A549 (cell line): ENCODE data around the gene PLCH2. TPM values are rescaled to one million over a fixed set of nuclear protein-coding genes. Genes with fewer than 3 reads are reported as not detected.

Experiments
- ATAC-seq, 2 experiments: fragments of 200-7000 bp in 1 of 2; fragments of >200 bp in 1 of 2; cut with Nextera tagmentation in 1 of 2; cut with Tn5 transposase in 1 of 2; 3 replicates each; pipeline versions ENCODE4 v1.8.0 to v1.9.1; 2018 to 2020; ENCODE audit warnings: mild to moderate bottlenecking in 1 of 2, moderate library complexity in 1 of 2
- CTCF ChIA-PET: fragments of 300-600 bp; sonication (Branson Sonifier 250); formaldehyde crosslinking; extraction: SDS; loops from one replicate; lab custom pipeline; 2021; ENCODE audit warnings: antibody characterized with exemption, inconsistent platforms; lab: Yijun Ruan, JAX
- POLR2A ChIA-PET: fragments of 350-600 bp; formaldehyde crosslinking; extraction: SDS; loops from one replicate; lab custom pipeline; 2021; ENCODE audit warnings: antibody characterized with exemption, inconsistent platforms; lab: Yijun Ruan, JAX
- DNase-seq, 2 experiments: peaks; one replicate each; pipeline versions ENCODE4 v3.0.0 to v3.0.0-alpha.2; 2011 to 2016; ENCODE audit warnings: low read depth in 1 of 2, low spot score in 1 of 2
- FAIRE-seq: peaks from 2 replicates; lab custom pipeline; 2011; peaks lifted over from hg19 to GRCh38; lab: Jason Lieb, UNC
- H3K27ac ChIP-seq, 2 experiments: fragments of >200 bp; sonication (Bioruptor Twin); formaldehyde crosslinking; 3 replicates each; pipeline ENCODE4 v1.5.1; 2016 to 2017
- H3K4me1 ChIP-seq: fragments of >200 bp; sonication (Bioruptor Twin); formaldehyde crosslinking; 3 replicates; pipeline ENCODE4 v1.6.1; 2016
- H3K4me2 ChIP-seq: fragments of >200 bp; sonication (Bioruptor Twin); formaldehyde crosslinking; 3 replicates; pipeline ENCODE4 v1.6.1; 2016
- H3K4me3 ChIP-seq: fragments of >200 bp; sonication (Bioruptor Twin); formaldehyde crosslinking; 3 replicates; pipeline ENCODE4 v1.5.1; 2016
- H3K9me3 ChIP-seq: fragments of >200 bp; sonication (Bioruptor Twin); formaldehyde crosslinking; 3 replicates; pipeline ENCODE4 v1.6.1; 2016
- CBX2 ChIP-seq: fragments of 200-600 bp; sonication (generic); IDR thresholded peaks from 2 replicates; pipeline ENCODE4 v1.6.1; 2016; ENCODE audit warnings: low read depth, mild to moderate bottlenecking, borderline replicate concordance
- CBX8 ChIP-seq: fragments of 200-600 bp; sonication (generic); IDR thresholded peaks from 2 replicates; pipeline ENCODE4 v1.6.1; 2016
- CHD2 ChIP-seq: fragments of 150-350 bp; IDR thresholded peaks from 2 replicates; pipeline ENCODE4 v1.6.1; 2014; ENCODE audit warnings: low read length; ENCODE audit not compliant: partially characterized antibody
- EHF ChIP-seq: fragments of 250-450 bp; sonication (Bioruptor Pico); IDR thresholded peaks from 2 replicates; pipeline ENCODE4 v1.5.0; 2020; ENCODE audit warnings: mild to moderate bottlenecking
- FOSB ChIP-seq: fragments of 250-450 bp; sonication (Bioruptor Pico); IDR thresholded peaks from 2 replicates; pipeline ENCODE4 v1.5.0; 2020; ENCODE audit warnings: mild to moderate bottlenecking, moderate library complexity
- GATA3 ChIP-seq: IDR thresholded peaks from 2 replicates; pipeline ENCODE4 v1.6.1; 2012; ENCODE audit warnings: borderline replicate concordance
- HDAC2 ChIP-seq: fragments of 200-600 bp; sonication (generic); IDR thresholded peaks from 2 replicates; pipeline ENCODE4 v1.6.1; 2016
- HEYL ChIP-seq: fragments of 250-450 bp; sonication (Bioruptor Pico); IDR thresholded peaks from 2 replicates; pipeline ENCODE4 v1.8.0; 2021; ENCODE audit warnings: mild to moderate bottlenecking, moderate library complexity
- POLR2AphosphoS2 ChIP-seq: conservative IDR thresholded peaks from 2 replicates; pipeline ENCODE4 v1.6.1; 2012; ENCODE audit warnings: low read length, improper control_type of control experiment, inconsistent platforms
- RAD21 ChIP-seq, 2 experiments: fragments of >200 bp in 1 of 2; sonication (Bioruptor Twin) in 1 of 2; formaldehyde crosslinking in 1 of 2; IDR thresholded peaks in 1 of 2; conservative IDR thresholded peaks in 1 of 2; 2 replicates in 1 of 2; 3 replicates in 1 of 2; pipeline ENCODE4 v1.6.1; 2012 to 2018; ENCODE audit warnings: inconsistent platforms in 1 of 2
- RCOR1 ChIP-seq: fragments of 150-350 bp; IDR thresholded peaks from 2 replicates; pipeline ENCODE4 v1.6.1; 2014; ENCODE audit warnings: antibody characterized with exemption, low read length, low read depth
- RNF2 ChIP-seq: fragments of 200-600 bp; sonication (generic); IDR thresholded peaks from 2 replicates; pipeline ENCODE4 v1.6.1; 2016; ENCODE audit warnings: low read depth, mild to moderate bottlenecking, antibody characterized with exemption, moderate library complexity, borderline replicate concordance
- SREBF2 ChIP-seq: fragments of 450-650 bp; IDR thresholded peaks from 2 replicates; pipeline ENCODE4 v1.6.1; 2014; ENCODE audit warnings: mild to moderate bottlenecking, moderate library complexity
- TFCP2L1 ChIP-seq: fragments of 250-450 bp; sonication (Bioruptor Pico); IDR thresholded peaks from 2 replicates; pipeline ENCODE4 v1.5.0; 2021; ENCODE audit warnings: mild to moderate bottlenecking
- ZC3H11A ChIP-seq: fragments of 450-650 bp; IDR thresholded peaks from 2 replicates; pipeline ENCODE4 v1.6.1; 2014; ENCODE audit warnings: antibody characterized with exemption, mild to moderate bottlenecking
- WGBS: methylation state at CpG from one replicate; pipeline ENCODE4 v1.1.6; 2017; ENCODE audit errors: missing lambda C conversion rate; 5-methylcytosine and 5-hydroxymethylcytosine counted together
- polyA plus RNA-seq, 4 experiments: library from polyadenylated mRNA; depleted of rRNA in 3 of 4; stranded (reverse); fragments of >200 nt; fragmentation: RNase III in 1 of 4; extraction: RNeasy Plus Mini Kit Qiagen cat#74134 plus additional on column Dnase treatment in 1 of 4; gene quantifications; 2 replicates in 3 of 4; 3 replicates in 1 of 4; pipeline ENCODE4 v1.2.3, GENCODE V29; 2011 to 2017
- TF ChIP-seq, protein P1 (sequence below): IDR thresholded peaks from 2 replicates; pipeline ENCODE4 v1.6.1; 2012; ENCODE audit warnings: low read depth, borderline replicate concordance
- TF ChIP-seq, protein P2 (sequence below): fragments of 150-350 bp; IDR thresholded peaks from 2 replicates; pipeline ENCODE4 v1.6.1; 2014; ENCODE audit warnings: low read depth, mild to moderate bottlenecking, low read length
- TF ChIP-seq, protein P3 (sequence below): fragments of >200 bp; sonication (Bioruptor Twin); formaldehyde crosslinking; IDR thresholded peaks from 2 replicates; pipeline ENCODE4 v1.6.1; 2016

The PLCH2 gene
- polyA plus RNA-seq, 2 of the 4 experiments (the other 2 are of a cell fraction) = 0.10 to 0.18 TPM

DNA sequence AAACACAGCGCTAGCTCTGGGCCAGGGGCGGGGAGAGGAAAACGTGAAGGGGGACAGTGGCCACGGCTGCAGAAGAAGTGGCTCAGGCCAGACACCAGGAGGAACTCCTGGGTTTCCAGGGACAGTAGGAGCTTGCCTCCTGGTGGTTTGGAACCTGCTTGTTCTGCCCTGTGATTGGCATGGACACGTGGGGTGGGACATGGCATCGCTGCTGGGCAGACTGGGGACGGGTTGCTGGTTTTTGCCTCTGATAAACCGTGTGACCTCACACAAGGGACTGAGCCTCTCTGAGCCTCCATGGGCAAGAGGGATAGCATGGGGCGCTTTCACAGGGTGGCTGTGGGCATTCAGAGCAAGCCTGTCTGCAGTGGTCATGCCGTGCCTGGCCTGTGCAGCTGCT lies 7.5 kb upstream of the PLCH2 start:
- 35% methylated on average over 8 of the region's 10 CpGs for WGBS
- H3K4me3 ChIP-seq = no peak overlapping the region
- no peak for FAIRE-seq
- peak in 1 of 2 experiments; percentile 37 for DNase-seq
- H3K9me3 ChIP-seq = no peaks in the 10 kb centered on the region
- TF ChIP-seq HDAC2 = no peak
- peak in 1 of 2 experiments; percentile 26; a peak in 1 of 5 replicates for TF ChIP-seq RAD21 (conservative IDR thresholded peaks at IDR 0.05 in 1 of 2, IDR thresholded peaks at IDR 0.05 in 1 of 2)
- TF ChIP-seq, protein P1, sequence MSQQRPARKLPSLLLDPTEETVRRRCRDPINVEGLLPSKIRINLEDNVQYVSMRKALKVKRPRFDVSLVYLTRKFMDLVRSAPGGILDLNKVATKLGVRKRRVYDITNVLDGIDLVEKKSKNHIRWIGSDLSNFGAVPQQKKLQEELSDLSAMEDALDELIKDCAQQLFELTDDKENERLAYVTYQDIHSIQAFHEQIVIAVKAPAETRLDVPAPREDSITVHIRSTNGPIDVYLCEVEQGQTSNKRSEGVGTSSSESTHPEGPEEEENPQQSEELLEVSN = no peak
- ChIA-PET POLR2A (no interaction called here), CTCF (interaction anchor here (1.0 to 4.6 kb wide), 6 partner anchors 8 to 58 kb away, joined by 3 to 27 read pairs (median 4); no protein-coding TSS in a partner anchor)
- peaks cover 8% of the 10 kb centered on the region; the same call in 2 of the 3 replicates for H3K4me1 ChIP-seq
- H3K27ac ChIP-seq = no peak overlapping the region
- no peak overlapping the region for H3K4me2 ChIP-seq
- peak; percentile 14 to 43; a peak in 3 of 6 replicates for ATAC-seq

DNA sequence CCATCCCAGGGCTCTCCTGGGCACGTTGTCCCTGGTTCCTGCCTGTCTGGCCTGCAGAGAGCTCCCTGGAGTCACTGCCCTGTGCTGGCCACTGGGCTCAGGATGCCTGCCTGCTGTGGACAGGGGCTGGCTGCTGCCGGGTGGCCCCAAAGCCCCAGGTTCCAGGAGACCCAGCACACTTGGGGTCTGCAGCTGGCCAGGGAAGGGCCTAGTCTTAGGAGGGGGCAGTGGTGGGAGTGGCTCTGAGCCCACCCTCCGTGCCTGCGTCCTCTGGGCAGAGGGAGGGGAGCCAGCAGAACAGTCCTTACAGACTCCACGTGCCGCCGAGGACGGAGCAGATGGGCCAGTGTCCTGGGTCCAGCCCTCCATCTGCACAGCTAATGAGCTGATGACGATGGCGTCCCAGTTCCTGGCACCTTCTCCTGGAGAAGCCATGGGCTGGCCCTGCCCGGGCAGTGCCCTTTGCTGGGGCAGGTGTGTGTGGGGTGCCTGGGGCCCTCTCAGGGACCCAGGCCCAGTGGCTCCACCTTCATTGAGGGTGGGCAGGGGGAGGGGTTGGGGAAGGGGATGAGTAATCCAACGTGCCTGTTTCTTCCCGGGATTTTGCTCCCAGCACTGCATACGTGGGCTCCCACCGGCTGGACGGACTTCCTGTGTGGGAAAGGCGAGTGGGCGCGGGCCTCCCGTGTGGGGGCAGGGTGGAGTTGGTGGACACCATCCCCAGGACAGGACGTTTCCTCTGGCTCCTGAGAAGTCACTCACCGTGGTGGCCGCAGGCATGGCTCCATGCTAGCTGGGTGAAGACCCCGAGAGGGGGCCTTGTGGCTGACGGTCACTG lies 6.8 kb upstream of the PLCH2 start:
- ATAC-seq = peak; percentile 10 to 30; a peak in 4 of 6 replicates
- TF ChIP-seq SREBF2 (no peak), HEYL (no peak), CHD2 (no peak)
- WGBS = 68% methylated on average over 12 of the region's 25 CpGs

DNA sequence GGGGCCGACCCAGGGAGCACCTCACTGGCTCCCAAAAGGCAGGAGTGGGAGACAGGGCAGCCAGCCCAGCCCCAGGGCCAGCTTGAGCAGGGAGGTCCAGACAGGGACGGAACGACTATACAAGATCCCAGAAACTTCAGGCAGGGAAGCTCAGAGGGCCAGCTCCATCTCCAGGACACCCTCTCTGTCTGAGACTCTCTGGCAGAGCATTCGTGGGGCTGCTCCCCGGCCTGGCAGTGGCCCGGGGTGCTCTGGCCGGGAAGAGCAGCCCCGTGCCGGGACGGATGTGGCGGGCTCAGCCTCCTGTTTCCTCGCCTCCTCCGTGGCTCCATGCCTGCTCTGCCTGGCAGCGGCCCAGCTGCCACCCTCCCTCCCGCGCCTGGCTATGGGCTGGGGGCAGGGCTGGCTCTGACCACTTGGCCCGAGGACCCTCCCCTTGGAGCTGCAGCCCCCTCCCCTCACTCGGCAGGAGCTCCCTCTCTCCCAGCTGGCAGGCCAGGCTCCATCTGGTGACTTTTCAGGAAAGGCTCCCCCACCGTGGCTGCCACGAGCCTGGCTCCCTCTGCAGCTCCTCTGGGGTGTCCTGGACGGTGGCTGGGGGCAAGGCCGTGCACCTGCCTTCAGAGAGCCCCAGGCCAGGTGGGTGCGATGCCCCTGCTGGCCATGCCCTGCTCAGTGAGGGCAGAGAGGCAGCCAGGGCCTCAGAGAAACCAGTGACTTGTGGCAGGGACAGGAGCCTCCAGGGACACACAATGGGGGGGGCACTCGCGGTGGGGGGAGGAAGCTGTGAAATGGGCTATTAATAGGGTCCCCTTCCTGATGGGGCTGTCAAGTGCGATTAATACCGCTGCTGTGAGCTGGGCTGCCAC lies 5.6 kb upstream of the PLCH2 start:
- DNase-seq = no peak
- Histone ChIP-seq H3K27ac (no peak overlapping the region), H3K9me3 (no peaks in the 10 kb centered on the region), H3K4me2 (no peak overlapping the region), H3K4me1 (peaks cover 8% of the 10 kb centered on the region; the same call in 2 of the 3 replicates), H3K4me3 (no peak overlapping the region)
- WGBS = 64% methylated on average over 9 of the region's 27 CpGs
- TF ChIP-seq TFCP2L1 (CRISPR knock-in tag) (no peak), RNF2 (no peak), CBX8 (no peak), CBX2 (no peak)
- TF ChIP-seq, protein P2, sequence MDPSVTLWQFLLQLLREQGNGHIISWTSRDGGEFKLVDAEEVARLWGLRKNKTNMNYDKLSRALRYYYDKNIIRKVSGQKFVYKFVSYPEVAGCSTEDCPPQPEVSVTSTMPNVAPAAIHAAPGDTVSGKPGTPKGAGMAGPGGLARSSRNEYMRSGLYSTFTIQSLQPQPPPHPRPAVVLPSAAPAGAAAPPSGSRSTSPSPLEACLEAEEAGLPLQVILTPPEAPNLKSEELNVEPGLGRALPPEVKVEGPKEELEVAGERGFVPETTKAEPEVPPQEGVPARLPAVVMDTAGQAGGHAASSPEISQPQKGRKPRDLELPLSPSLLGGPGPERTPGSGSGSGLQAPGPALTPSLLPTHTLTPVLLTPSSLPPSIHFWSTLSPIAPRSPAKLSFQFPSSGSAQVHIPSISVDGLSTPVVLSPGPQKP = no peak
- peak; percentile 5; a peak in 1 of 6 replicates for ATAC-seq
- ChIA-PET POLR2A (no interaction called here), CTCF (interaction anchor here (0.8 to 4.6 kb wide), 5 partner anchors 10 to 77 kb away, joined by 3 to 27 read pairs (median 3); no protein-coding TSS in a partner anchor)
- no peak for FAIRE-seq

More for the DNA sequence above, 6.8 kb upstream of the PLCH2 start:
- Histone ChIP-seq H3K4me2 (no peak overlapping the region), H3K4me3 (no peak overlapping the region), H3K9me3 (no peaks in the 10 kb centered on the region), H3K27ac (no peak overlapping the region), H3K4me1 (peaks cover 8% of the 10 kb centered on the region; the same call in 2 of the 3 replicates)
- no peak for DNase-seq
- no peak for FAIRE-seq
- POLR2A ChIA-PET = no interaction called here
- CTCF ChIA-PET = interaction anchor here (0.8 to 4.6 kb wide), 6 partner anchors 9 to 59 kb away, joined by 3 to 27 read pairs (median 4); no protein-coding TSS in a partner anchor

DNA sequence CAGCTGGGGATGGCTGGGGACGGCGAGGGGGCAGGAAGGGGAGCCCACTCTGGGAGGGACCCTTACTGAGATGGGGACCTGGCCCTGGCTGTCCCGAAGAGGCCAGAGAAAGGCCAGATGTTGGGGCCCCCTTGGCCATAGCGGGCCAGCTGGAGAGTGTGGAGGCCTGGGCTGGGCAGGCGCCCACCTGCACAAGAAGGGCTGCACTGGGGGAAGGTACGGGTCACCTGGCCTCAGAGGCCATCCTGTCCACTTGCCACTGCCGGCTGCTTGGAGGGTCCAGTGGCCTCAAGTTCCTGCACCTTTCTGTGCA lies 5.0 kb upstream of the PLCH2 start:
- peaks cover 8% of the 10 kb centered on the region; the same call in 2 of the 3 replicates for H3K4me1 ChIP-seq

More for the DNA sequence above, 5.0 kb upstream of the PLCH2 start:
- ChIA-PET CTCF (interaction anchor here (1.8 to 4.6 kb wide), 2 partner anchors 25 to 76 kb away, joined by 4 to 27 read pairs; no protein-coding TSS in a partner anchor), POLR2A (no interaction called here)
- 47% methylated on average over 3 of the region's 7 CpGs for WGBS
- no peaks in the 10 kb centered on the region for H3K9me3 ChIP-seq
- FAIRE-seq (no peak), ATAC-seq (no peak), DNase-seq (no peak)
- no peak overlapping the region for H3K4me3 ChIP-seq
- no peak overlapping the region for H3K27ac ChIP-seq
- H3K4me2 ChIP-seq = no peak overlapping the region
- TF ChIP-seq, protein P3, sequence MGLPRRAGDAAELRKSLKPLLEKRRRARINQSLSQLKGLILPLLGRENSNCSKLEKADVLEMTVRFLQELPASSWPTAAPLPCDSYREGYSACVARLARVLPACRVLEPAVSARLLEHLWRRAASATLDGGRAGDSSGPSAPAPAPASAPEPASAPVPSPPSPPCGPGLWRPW = no peak
- no peak for TF ChIP-seq EHF
- TF ChIP-seq RAD21 (conservative IDR thresholded peaks at IDR 0.05 in 1 of 2, IDR thresholded peaks at IDR 0.05 in 1 of 2) = no peak
- no peak for TF ChIP-seq RCOR1
- TF ChIP-seq POLR2AphosphoS2 = no peak
- no peak for TF ChIP-seq GATA3
- TF ChIP-seq ZC3H11A = no peak
- TF ChIP-seq FOSB = no peak
- TF ChIP-seq, all 56 proteins: peak for 0
